ENCODE results near the gene ERFL. TPM values are rescaled to one million over a fixed set of nuclear protein-coding genes. Genes with fewer than 3 reads are reported as not detected.
"Not testable (repeated sequence)": the region's sequence is repeated elsewhere in the genome, so short reads cannot be mapped to it uniquely, and the experiment has no call there.

ERFL gene
- total RNA-seq, 1 donor from 2014 or later: 0.10 TPM

- no peak for DNase-seq
Observed at GRCh38 chr19:41926763-41927496, 1.3 kb downstream of the ERFL start.

- DNase-seq: no peak
Observed at GRCh38 chr19:41926028-41926762, 2.1 kb downstream of the ERFL start.

- DNase-seq: no peak
Observed at GRCh38 chr19:41925208-41926003, 2.8 kb downstream of the ERFL start.

- no peak for DNase-seq
Observed at GRCh38 chr19:41924151-41925145, 3.8 kb downstream of the ERFL start.

- no peak for DNase-seq
Observed at GRCh38 chr19:41923045-41923788, 5.0 kb downstream of the ERFL start.

GRCh38 chr19:41922585-41922984, 5.7 kb downstream of the ERFL start:
- DNase-seq: no peak

GRCh38 chr19:41921577-41922576, 6.4 kb downstream of the ERFL start:
- DNase-seq: no peak

GRCh38 chr19:41920882-41921576, 7.2 kb downstream of the ERFL start:
- no peak for DNase-seq

- no peak for DNase-seq
Observed at GRCh38 chr19:41919948-41920712, 8.1 kb downstream of the ERFL start.

GRCh38 chr19:41918653-41919244, 9.5 kb downstream of the ERFL start:
- no peak for DNase-seq

GRCh38 chr19:41918095-41918494, 10.2 kb downstream of the ERFL start:
- DNase-seq: no peak

- DNase-seq: no peak
Observed at GRCh38 chr19:41917676-41918075, 10.6 kb downstream of the ERFL start.

- no peak for DNase-seq
Observed at GRCh38 chr19:41915776-41916414, 12.4 kb downstream of the ERFL start.

- DNase-seq: no peak
Observed at GRCh38 chr19:41915021-41915775, 13.1 kb downstream of the ERFL start.

- DNase-seq: not testable (repeated sequence)
Observed at GRCh38 chr19:41914424-41914834, 13.8 kb downstream of the ERFL start.

Data from skin of body (tissue), 2 donors.